SK-N-SH treated with all-trans-retinoic acid at 6 μM for 48 hours (cell line): ENCODE measurements around the gene ARHGEF7.

Source experiments
- ATAC-seq: fragments of 200-7000 bp; cut with Tn5 transposase; 3 replicates; pipeline ENCODE4 v1.9.1; 2020; ENCODE audit warnings: mild to moderate bottlenecking, moderate library complexity
- CSDC2 ChIP-seq: fragments of 250-450 bp; sonication (Bioruptor Pico); IDR thresholded peaks from 2 replicates; pipeline ENCODE4 v1.5.0; 2020; ENCODE audit warnings: mild to moderate bottlenecking, moderate library complexity
- CSRNP3 ChIP-seq: fragments of 250-450 bp; sonication (Bioruptor Pico); IDR thresholded peaks from 2 replicates; pipeline ENCODE4 v1.5.1; 2021; ENCODE audit warnings: mild to moderate bottlenecking, moderate library complexity
- GLIS3 ChIP-seq: fragments of 250-450 bp; sonication (Bioruptor Pico); IDR thresholded peaks from 2 replicates; pipeline ENCODE4 v1.5.0; 2020; ENCODE audit warnings: mild to moderate bottlenecking, moderate library complexity
- ISL1 ChIP-seq: fragments of 250-450 bp; sonication (Bioruptor Pico); IDR thresholded peaks from 2 replicates; pipeline ENCODE4 v2.1.2; 2022; ENCODE audit warnings: mild to moderate bottlenecking, moderate library complexity
- RARB ChIP-seq: fragments of 250-450 bp; sonication (Bioruptor Pico); IDR thresholded peaks from 2 replicates; pipeline ENCODE4 v1.8.0; 2021; ENCODE audit warnings: mild to moderate bottlenecking, moderate library complexity
- SNAI2 ChIP-seq: fragments of 250-450 bp; sonication (Bioruptor Pico); IDR thresholded peaks from 2 replicates; pipeline ENCODE4 v1.5.0; 2020; ENCODE audit warnings: mild to moderate bottlenecking, moderate library complexity
- TCF4 ChIP-seq: fragments of 250-450 bp; sonication (Bioruptor Pico); IDR thresholded peaks from 2 replicates; pipeline ENCODE4 v1.8.0; 2021; ENCODE audit warnings: mild to moderate bottlenecking, moderate library complexity, borderline replicate concordance
- TOX ChIP-seq: fragments of 250-450 bp; sonication (Bioruptor Pico); IDR thresholded peaks from 2 replicates; pipeline ENCODE4 v1.8.0; 2021; ENCODE audit warnings: mild to moderate bottlenecking, moderate library complexity, borderline replicate concordance
- ZC3H10 ChIP-seq: fragments of 250-450 bp; sonication (Bioruptor Pico); IDR thresholded peaks from 2 replicates; pipeline ENCODE4 v1.5.1; 2021; ENCODE audit warnings: mild to moderate bottlenecking, moderate library complexity
- ZFP3 ChIP-seq: fragments of 250-450 bp; sonication (Bioruptor Pico); IDR thresholded peaks from 2 replicates; pipeline ENCODE4 v1.5.0; 2020; ENCODE audit warnings: mild to moderate bottlenecking, moderate library complexity
- ZFP30 ChIP-seq: fragments of 450-650 bp; formaldehyde crosslinking; IDR thresholded peaks from 2 replicates; pipeline ENCODE4 v1.5.0; 2022; ENCODE audit warnings: mild to moderate bottlenecking, moderate library complexity
- ZNF565 ChIP-seq: fragments of 450-650 bp; formaldehyde crosslinking; conservative IDR thresholded peaks from 2 replicates; pipeline ENCODE4 v1.5.0; 2020; ENCODE audit warnings: low read depth, mild to moderate bottlenecking, moderate library complexity
- ZNF70 ChIP-seq: fragments of 450-650 bp; formaldehyde crosslinking; IDR thresholded peaks from 2 replicates; pipeline ENCODE4 v1.5.0; 2020; ENCODE audit warnings: mild to moderate bottlenecking, moderate library complexity
- ZNF8 ChIP-seq: fragments of 450-650 bp; formaldehyde crosslinking; IDR thresholded peaks from 2 replicates; pipeline ENCODE4 v1.5.0; 2020; ENCODE audit warnings: mild to moderate bottlenecking, moderate library complexity
- TF ChIP-seq, protein P1 (sequence below): fragments of 250-450 bp; sonication (Bioruptor Pico); IDR thresholded peaks from 2 replicates; pipeline ENCODE4 v1.8.0; 2020; ENCODE audit warnings: mild to moderate bottlenecking, moderate library complexity, borderline replicate concordance
- TF ChIP-seq, protein P2 (sequence below): fragments of 250-450 bp; sonication (Bioruptor Pico); IDR thresholded peaks from 2 replicates; pipeline ENCODE4 v1.5.1; 2020; ENCODE audit warnings: low read depth, mild to moderate bottlenecking, moderate library complexity
- TF ChIP-seq, protein P3 (sequence below): fragments of 250-450 bp; sonication (Bioruptor Pico); IDR thresholded peaks from 2 replicates; pipeline ENCODE4 v1.5.0; 2020; ENCODE audit warnings: mild to moderate bottlenecking, moderate library complexity
- TF ChIP-seq, protein P4 (sequence below): fragments of 250-450 bp; sonication (Bioruptor Pico); IDR thresholded peaks from 2 replicates; pipeline ENCODE4 v1.8.0; 2021; ENCODE audit warnings: low read depth, mild to moderate bottlenecking, moderate library complexity, borderline replicate concordance

The ARHGEF7 gene

DNA sequence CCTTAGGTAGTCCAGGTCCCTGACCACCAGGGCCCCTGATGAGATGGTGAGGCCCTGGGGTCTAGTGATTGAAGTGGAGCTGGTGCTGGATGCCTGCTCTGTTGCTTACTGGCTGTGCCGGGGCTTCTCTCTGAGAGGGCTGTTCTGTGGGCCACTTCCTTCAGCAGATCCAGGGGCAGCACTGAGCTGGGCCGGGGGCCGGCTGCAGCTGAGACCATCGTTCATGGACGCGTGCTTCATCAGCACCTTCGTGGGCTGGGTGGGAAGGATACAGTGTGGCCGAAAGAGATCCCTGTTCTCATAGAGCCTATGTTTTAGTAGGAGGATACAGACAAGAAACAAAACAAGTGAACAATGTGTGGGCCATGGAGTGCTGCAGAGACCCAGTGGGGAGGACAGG lies 172.1 kb downstream of the ARHGEF7 start:
- TF ChIP-seq ZFP3 = no peak
- ATAC-seq = no peak

DNA sequence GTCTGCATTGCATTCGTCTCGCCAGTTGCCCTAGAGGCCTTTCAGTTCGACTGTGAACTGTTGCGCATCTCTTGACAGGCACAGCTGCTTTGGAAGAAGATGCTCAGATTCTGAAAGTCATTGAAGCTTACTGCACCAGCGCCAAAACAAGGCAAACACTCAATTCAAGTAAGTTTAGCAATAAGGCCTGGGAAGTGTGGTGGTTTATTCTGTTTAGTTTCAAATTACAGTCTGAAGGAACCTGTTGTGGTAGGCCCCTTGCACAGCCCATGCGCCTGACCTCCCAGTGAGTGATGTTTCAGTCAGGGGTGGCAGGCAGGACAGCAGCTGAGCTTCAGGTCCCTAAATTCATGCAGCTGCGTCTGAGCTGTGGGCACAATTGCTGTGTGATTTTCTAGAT lies 173.2 kb downstream of the ARHGEF7 start:
- ATAC-seq = no peak
- no peak for TF ChIP-seq ZNF8 (CRISPR knock-in tag)
- no peak for TF ChIP-seq TOX (CRISPR knock-in tag)
- TF ChIP-seq CSDC2 = no peak
- TF ChIP-seq, protein P1, sequence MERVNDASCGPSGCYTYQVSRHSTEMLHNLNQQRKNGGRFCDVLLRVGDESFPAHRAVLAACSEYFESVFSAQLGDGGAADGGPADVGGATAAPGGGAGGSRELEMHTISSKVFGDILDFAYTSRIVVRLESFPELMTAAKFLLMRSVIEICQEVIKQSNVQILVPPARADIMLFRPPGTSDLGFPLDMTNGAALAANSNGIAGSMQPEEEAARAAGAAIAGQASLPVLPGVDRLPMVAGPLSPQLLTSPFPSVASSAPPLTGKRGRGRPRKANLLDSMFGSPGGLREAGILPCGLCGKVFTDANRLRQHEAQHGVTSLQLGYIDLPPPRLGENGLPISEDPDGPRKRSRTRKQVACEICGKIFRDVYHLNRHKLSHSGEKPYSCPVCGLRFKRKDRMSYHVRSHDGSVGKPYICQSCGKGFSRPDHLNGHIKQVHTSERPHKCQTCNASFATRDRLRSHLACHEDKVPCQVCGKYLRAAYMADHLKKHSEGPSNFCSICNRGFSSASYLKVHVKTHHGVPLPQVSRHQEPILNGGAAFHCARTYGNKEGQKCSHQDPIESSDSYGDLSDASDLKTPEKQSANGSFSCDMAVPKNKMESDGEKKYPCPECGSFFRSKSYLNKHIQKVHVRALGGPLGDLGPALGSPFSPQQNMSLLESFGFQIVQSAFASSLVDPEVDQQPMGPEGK (CRISPR knock-in tag) = no peak
- TF ChIP-seq, protein P2, sequence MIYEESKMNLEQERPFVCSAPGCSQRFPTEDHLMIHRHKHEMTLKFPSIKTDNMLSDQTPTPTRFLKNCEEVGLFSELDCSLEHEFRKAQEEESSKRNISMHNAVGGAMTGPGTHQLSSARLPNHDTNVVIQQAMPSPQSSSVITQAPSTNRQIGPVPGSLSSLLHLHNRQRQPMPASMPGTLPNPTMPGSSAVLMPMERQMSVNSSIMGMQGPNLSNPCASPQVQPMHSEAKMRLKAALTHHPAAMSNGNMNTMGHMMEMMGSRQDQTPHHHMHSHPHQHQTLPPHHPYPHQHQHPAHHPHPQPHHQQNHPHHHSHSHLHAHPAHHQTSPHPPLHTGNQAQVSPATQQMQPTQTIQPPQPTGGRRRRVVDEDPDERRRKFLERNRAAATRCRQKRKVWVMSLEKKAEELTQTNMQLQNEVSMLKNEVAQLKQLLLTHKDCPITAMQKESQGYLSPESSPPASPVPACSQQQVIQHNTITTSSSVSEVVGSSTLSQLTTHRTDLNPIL (CRISPR knock-in tag) = no peak
- no peak for TF ChIP-seq ZFP3
- TF ChIP-seq GLIS3 (CRISPR knock-in tag) = no peak
- TF ChIP-seq ISL1 = no peak
- no peak for TF ChIP-seq TCF4 (CRISPR knock-in tag)
- no peak for TF ChIP-seq ZNF565 (CRISPR knock-in tag)
- TF ChIP-seq CSRNP3 (CRISPR knock-in tag) = no peak
- TF ChIP-seq RARB (CRISPR knock-in tag) = no peak
- TF ChIP-seq, protein P3, sequence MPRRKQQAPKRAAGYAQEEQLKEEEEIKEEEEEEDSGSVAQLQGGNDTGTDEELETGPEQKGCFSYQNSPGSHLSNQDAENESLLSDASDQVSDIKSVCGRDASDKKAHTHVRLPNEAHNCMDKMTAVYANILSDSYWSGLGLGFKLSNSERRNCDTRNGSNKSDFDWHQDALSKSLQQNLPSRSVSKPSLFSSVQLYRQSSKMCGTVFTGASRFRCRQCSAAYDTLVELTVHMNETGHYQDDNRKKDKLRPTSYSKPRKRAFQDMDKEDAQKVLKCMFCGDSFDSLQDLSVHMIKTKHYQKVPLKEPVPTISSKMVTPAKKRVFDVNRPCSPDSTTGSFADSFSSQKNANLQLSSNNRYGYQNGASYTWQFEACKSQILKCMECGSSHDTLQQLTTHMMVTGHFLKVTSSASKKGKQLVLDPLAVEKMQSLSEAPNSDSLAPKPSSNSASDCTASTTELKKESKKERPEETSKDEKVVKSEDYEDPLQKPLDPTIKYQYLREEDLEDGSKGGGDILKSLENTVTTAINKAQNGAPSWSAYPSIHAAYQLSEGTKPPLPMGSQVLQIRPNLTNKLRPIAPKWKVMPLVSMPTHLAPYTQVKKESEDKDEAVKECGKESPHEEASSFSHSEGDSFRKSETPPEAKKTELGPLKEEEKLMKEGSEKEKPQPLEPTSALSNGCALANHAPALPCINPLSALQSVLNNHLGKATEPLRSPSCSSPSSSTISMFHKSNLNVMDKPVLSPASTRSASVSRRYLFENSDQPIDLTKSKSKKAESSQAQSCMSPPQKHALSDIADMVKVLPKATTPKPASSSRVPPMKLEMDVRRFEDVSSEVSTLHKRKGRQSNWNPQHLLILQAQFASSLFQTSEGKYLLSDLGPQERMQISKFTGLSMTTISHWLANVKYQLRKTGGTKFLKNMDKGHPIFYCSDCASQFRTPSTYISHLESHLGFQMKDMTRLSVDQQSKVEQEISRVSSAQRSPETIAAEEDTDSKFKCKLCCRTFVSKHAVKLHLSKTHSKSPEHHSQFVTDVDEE = no peak
- TF ChIP-seq, protein P4, sequence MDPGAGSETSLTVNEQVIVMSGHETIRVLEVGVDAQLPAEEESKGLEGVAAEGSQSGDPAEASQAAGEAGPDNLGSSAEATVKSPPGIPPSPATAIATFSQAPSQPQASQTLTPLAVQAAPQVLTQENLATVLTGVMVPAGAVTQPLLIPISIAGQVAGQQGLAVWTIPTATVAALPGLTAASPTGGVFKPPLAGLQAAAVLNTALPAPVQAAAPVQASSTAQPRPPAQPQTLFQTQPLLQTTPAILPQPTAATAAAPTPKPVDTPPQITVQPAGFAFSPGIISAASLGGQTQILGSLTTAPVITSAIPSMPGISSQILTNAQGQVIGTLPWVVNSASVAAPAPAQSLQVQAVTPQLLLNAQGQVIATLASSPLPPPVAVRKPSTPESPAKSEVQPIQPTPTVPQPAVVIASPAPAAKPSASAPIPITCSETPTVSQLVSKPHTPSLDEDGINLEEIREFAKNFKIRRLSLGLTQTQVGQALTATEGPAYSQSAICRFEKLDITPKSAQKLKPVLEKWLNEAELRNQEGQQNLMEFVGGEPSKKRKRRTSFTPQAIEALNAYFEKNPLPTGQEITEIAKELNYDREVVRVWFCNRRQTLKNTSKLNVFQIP (CRISPR knock-in tag) = no peak
- TF ChIP-seq ZNF70 = no peak
- TF ChIP-seq, all 23 proteins: peak for 0

DNA sequence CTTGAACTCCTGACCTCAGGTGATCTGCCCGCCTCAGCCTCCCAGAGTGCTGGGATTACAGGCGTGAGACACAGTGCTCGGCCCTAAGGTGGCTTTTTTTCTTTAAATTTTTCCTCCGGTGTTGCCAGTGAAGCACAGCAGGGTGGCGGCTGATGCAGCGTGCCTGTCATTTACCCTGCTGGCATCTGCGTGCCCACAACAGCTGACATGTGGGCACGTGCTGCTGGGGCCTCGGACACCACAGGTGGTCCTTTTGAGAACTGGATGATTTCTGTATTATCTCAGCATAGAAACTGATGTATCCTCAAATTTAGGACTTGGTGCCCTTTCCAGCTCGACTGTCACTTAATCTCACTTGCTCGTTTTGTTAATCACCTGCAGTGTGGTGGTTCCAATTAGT lies 174.1 kb downstream of the ARHGEF7 start:
- no peak for TF ChIP-seq ZC3H10
- TF ChIP-seq GLIS3 (CRISPR knock-in tag) = no peak
- TF ChIP-seq, protein P2 (CRISPR knock-in tag) = no peak
- no peak for TF ChIP-seq ZNF565 (CRISPR knock-in tag)
- no peak for TF ChIP-seq TOX (CRISPR knock-in tag)
- no peak for TF ChIP-seq SNAI2 (CRISPR knock-in tag)
- no peak for TF ChIP-seq ZFP30 (CRISPR knock-in tag)
- TF ChIP-seq RARB (CRISPR knock-in tag) = no peak
- TF ChIP-seq, all 23 proteins: peak for 0
- no peak for ATAC-seq

DNA sequence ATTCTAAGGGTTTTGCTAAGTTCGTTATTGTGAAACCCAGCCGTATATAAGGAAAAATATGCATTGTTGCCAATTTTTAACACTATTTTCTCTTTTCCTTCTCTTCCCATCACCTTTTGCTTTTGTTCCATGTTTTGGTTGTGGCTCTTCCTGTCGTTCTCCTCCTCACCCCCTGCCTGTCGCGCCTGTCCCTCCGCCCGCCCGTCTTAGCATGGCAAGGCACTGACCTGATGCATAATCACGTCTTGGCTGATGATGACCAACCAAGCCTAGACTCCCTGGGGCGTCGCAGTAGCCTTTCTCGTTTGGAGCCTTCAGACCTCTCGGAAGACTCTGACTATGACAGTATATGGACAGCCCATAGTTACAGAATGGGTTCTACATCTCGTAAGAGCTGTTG lies 176.8 kb downstream of the ARHGEF7 start:
- no peak for ATAC-seq
- TF ChIP-seq ZFP3 (no peak), CSRNP3 (CRISPR knock-in tag) (no peak), GLIS3 (CRISPR knock-in tag) (no peak), ZFP30 (CRISPR knock-in tag) (no peak), ZC3H10 (no peak), ZNF70 (no peak)
- TF ChIP-seq, protein P2 (CRISPR knock-in tag) = no peak
- TF ChIP-seq, all 23 proteins: peak for 0
